ENCODE measurements around the gene SLBP. TPM values are rescaled to one million over a fixed set of nuclear protein-coding genes. Genes with fewer than 3 reads are reported as not detected.
"Not testable (repeated sequence)": the region's sequence is repeated elsewhere in the genome, so short reads cannot be mapped to it uniquely, and the experiment has no call there.

The SLBP gene
- total and polyA plus RNA-seq, 2 donors (not counting 1 experiment from before 2014, with no cell fraction given) = 19.4 to 31.8 TPM

GRCh38 chr4:1703867-1704266 lies 8.3 kb downstream of the SLBP start:
- DNase-seq (no peak), ATAC-seq (ENCODE audit: low read depth) (no peak)
- Histone ChIP-seq H3K36me3 (replicated peaks in 1 of 2; ENCODE audit: control extremely low read depth in 1 of 2, control insufficient read depth in 1 of 2, extremely low read depth in 1 of 2, insufficient read depth in 2 of 2, low read length in 1 of 2) (peaks cover 0 to 47% of the 10 kb centered on the region in 2 experiments), H3K27ac (ENCODE audit: low read length in 2 of 2) (no peak overlapping the region), H3K4me3 (ENCODE audit: control extremely low read depth in 1 of 5, extremely low read depth in 1 of 5, insufficient read depth in 1 of 5, low read depth in 2 of 5, low read length in 4 of 5) (no peak overlapping the region), H3K4me2 (replicated peaks; ENCODE audit: low read depth, low read length, poor library complexity, severe bottlenecking) (no peak overlapping the region), H3K27me3 (replicated peaks in 1 of 4; ENCODE audit: control extremely low read depth in 1 of 4, control insufficient read depth in 3 of 4, insufficient read depth in 4 of 4, low read length in 3 of 4) (no peaks in the 10 kb centered on the region), H3K4me1 (ENCODE audit: control insufficient read depth in 2 of 2, insufficient read depth in 2 of 2, low read length in 2 of 2) (no peaks in the 10 kb centered on the region), H3K9ac (ENCODE audit: low read length) (no peak overlapping the region), H4K20me1 (ENCODE audit: control insufficient read depth, insufficient read depth, low read length, poor library complexity, severe bottlenecking) (peaks cover 41% of the 10 kb centered on the region), H3K79me2 (ENCODE audit: control insufficient read depth, insufficient read depth, low read length) (peaks cover 90% of the 10 kb centered on the region), H2AFZ (ENCODE audit: insufficient read depth, low read depth, low read length, poor library complexity, severe bottlenecking) (no peak overlapping the region), H3K9me3 (ENCODE audit: control extremely low read depth in 1 of 3, control insufficient read depth in 2 of 3, insufficient read depth in 1 of 3, low read length in 2 of 3) (no peaks in the 10 kb centered on the region)
- no peak overlapping the region for H3K27ac Mint-ChIP-seq
- H3K4me3 Mint-ChIP-seq = no peak overlapping the region
- no peaks in the 10 kb centered on the region for H3K9me3 Mint-ChIP-seq (ENCODE audit: insufficient read depth)
- H3K27me3 Mint-ChIP-seq = no peaks in the 10 kb centered on the region
- TF ChIP-seq CTCF (IDR thresholded peaks at IDR 0.05) = no peak
- no peak for TF ChIP-seq EZH2 (IDR thresholded peaks at IDR 0.05; ENCODE audit: borderline replicate concordance, insufficient read depth, low read depth, low read length, poor library complexity, severe bottlenecking)
- intact Hi-C loops (cut with micrococcal nuclease) = no loop called here
- H3K4me1 Mint-ChIP-seq = peaks cover 9% of the 10 kb centered on the region
- ChIA-PET POLR2A (no interaction called here), CTCF (interaction anchor here (1.1 to 4.2 kb wide), 2 partner anchors 11 to 23 kb away, joined by 3 to 37 read pairs; no protein-coding TSS in a partner anchor)
- no CpG with 5 or more reads among the region's 1 CpG for WGBS (ENCODE audit: insufficient coverage)

- Histone ChIP-seq H3K36me3 (replicated peaks in 1 of 2; ENCODE audit: control extremely low read depth in 1 of 2, control insufficient read depth in 1 of 2, extremely low read depth in 1 of 2, insufficient read depth in 2 of 2, low read length in 1 of 2) (peaks cover 0 to 56% of the 10 kb centered on the region in 2 experiments), H4K20me1 (ENCODE audit: control insufficient read depth, insufficient read depth, low read length, poor library complexity, severe bottlenecking) (peaks cover 41% of the 10 kb centered on the region), H3K79me2 (ENCODE audit: control insufficient read depth, insufficient read depth, low read length) (peaks cover 83% of the 10 kb centered on the region)
- H3K9ac ChIP-seq (ENCODE audit: low read length); H3K4me3 Mint-ChIP-seq; H3K4me3 ChIP-seq (ENCODE audit: control extremely low read depth in 1 of 5, extremely low read depth in 1 of 5, insufficient read depth in 1 of 5, low read depth in 2 of 5, low read length in 4 of 5); H3K27ac ChIP-seq (ENCODE audit: low read length in 2 of 2); H3K27ac Mint-ChIP-seq; intact Hi-C loops (cut with micrococcal nuclease); H3K4me2 ChIP-seq (replicated peaks; ENCODE audit: low read depth, low read length, poor library complexity, severe bottlenecking); DNase-seq; H2AFZ ChIP-seq (ENCODE audit: insufficient read depth, low read depth, low read length, poor library complexity, severe bottlenecking); H3K9me3 Mint-ChIP-seq (ENCODE audit: insufficient read depth); ATAC-seq (ENCODE audit: low read depth); H3K27me3 ChIP-seq (replicated peaks in 1 of 4; ENCODE audit: control extremely low read depth in 1 of 4, control insufficient read depth in 3 of 4, insufficient read depth in 4 of 4, low read length in 3 of 4); H3K9me3 ChIP-seq (ENCODE audit: control extremely low read depth in 1 of 3, control insufficient read depth in 2 of 3, insufficient read depth in 1 of 3, low read length in 2 of 3); H3K4me1 Mint-ChIP-seq; H3K4me1 ChIP-seq (ENCODE audit: control insufficient read depth in 2 of 2, insufficient read depth in 2 of 2, low read length in 2 of 2); H3K27me3 Mint-ChIP-seq: not testable (repeated sequence)
- ChIA-PET CTCF (interaction anchor here (0.7 to 4.2 kb wide), 3 partner anchors 8 to 154 kb away, joined by 3 to 37 read pairs (median 3); partner anchors contain the start of gene SLBP), POLR2A (interaction anchor here (0.6 kb wide), 1 partner anchor 25 kb away, joined by 3 read pairs; no protein-coding TSS in a partner anchor)
- 100% methylated on average over 2 of the region's 8 CpGs for WGBS (ENCODE audit: insufficient coverage)
Observed at GRCh38 chr4:1701671-1702070, 10.4 kb downstream of the SLBP start.

Measured in B cell (primary cell).